Activated CD8-positive, alpha-beta memory T cell treated with anti-CD3 and anti-CD28 coated beads for 24 hours (primary cell): Measurements from ENCODE around the gene PROB1.
"Not testable (repeated sequence)": the region's sequence is repeated elsewhere in the genome, so short reads cannot be mapped to it uniquely, and the experiment has no call there.

Experiments
- DNase-seq: peaks from one replicate; pipeline ENCODE4 v3.0.0-alpha.2; 2020

Gene PROB1

DNA sequence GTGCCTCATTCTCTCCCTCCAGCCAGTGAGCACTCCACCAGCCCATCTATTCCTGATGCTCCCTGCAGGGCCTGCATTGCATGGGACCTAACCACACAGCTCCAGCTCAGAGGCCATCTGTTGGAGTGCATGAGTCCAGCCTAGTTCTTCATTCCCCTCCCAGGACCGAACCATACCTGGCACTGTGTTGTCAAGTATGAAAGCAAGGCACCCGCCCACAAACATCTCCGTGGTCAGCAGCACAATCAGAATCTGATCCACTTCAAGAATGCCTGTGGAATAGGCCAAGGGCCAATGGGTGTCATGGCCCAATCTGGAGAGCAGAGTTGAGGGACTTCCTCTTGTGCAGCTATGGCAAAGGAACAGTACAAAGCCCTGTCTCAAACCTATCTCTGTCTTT is 17.7 kb downstream of the PROB1 start:
- no peak for DNase-seq

- DNase-seq: no peak
Measured at GRCh38 chr5:139376364-139376763, 18.5 kb downstream of the PROB1 start.

DNA sequence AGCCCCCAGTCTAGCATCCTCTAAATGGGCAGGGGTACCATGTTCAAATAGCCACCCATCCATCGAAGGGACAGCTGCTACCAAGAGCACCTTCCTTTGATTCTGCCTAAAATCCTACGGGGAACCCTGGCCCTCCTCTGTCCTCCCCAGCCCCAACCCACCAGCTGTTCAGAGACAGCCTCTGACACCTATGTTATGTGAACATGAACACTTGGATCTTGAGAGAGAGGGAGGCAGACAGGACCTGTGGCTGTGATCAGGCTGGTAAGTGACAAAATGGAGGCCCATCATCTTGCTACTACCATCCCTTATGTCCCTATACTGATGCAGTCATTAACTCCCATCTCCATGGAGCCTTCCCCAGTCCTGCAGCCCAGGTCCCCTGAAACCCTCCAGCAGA is 20.0 kb downstream of the PROB1 start:
- no peak for DNase-seq

GRCh38 chr5:139371482-139372435 is 23.1 kb downstream of the PROB1 start:
- no peak for DNase-seq

DNA sequence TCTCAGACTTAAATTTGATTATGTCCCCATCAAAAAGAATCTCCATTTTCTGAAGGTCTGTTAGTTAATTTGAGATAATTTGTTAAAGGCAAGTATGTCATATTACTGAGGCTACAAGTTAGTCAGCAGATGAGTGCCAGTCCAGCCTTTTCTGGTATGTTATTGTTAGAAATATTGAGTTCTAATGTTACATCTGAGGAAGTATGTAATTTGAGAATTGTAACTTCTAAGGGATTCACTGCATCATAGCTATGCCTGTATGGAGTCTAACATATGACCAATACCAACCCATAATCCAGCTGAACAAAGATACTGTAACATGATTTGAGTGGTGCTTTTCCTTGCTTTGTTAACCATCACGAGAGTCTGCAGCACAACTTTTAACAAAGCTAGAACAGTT is 25.7 kb downstream of the PROB1 start:
- DNase-seq: no peak

- no peak for DNase-seq
Measured at GRCh38 chr5:139368613-139369012, 26.3 kb downstream of the PROB1 start.

DNA sequence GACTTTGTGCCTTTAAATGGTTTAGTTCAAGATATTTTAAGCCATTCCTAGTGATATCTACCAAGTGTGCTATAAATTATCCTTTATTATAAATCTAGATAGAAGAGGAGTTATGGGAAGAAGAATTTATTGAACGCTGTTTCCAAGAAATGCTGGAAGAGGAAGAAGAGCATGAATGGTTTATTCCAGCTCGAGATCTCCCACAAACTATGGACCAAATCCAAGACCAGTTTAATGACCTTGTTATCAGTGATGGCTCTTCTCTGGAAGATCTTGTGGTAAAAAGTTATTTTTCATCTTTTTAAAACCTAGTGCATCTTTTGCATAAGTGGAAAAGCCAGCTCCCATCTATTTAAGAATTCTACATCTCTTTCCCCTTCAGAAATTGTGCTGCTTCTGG is 30.4 kb downstream of the PROB1 start:
- DNase-seq: no peak

GRCh38 chr5:139363937-139364336 is 31.0 kb downstream of the PROB1 start:
- DNase-seq: no peak

- no peak for DNase-seq
Measured at GRCh38 chr5:139361835-139362429, 33.0 kb downstream of the PROB1 start.

- DNase-seq: no peak
Measured at GRCh38 chr5:139360384-139360783, 34.5 kb downstream of the PROB1 start.

DNA sequence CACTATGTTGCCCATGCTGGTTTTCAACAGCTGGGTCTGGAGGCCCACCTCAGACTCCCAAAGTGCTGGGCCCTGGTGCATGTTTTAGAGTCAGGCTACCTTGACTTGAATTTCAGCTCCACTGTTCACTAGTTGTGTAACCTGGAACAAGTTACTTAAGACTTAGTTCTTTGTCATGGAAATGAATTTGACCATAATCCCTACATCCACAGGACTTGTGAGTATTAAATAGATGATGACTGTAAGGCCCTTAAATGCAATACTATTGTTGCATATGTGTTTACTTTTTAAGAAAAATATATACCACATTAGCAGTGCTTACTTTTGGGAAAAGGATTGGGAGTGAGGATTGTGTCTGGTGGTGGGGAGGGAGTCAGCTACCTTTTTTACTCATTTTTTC is 36.8 kb downstream of the PROB1 start:
- DNase-seq: no peak

- DNase-seq: peak; percentile 42
Measured at GRCh38 chr5:139355900-139356299, 39.0 kb downstream of the PROB1 start.

- DNase-seq: no peak
Measured at GRCh38 chr5:139354186-139354585, 40.7 kb downstream of the PROB1 start.

GRCh38 chr5:139347863-139348262 is 47.0 kb downstream of the PROB1 start:
- DNase-seq: peak; percentile 37

GRCh38 chr5:139345442-139345841 is 49.5 kb downstream of the PROB1 start:
- DNase-seq: not testable (repeated sequence)

GRCh38 chr5:139344177-139344576 is 50.7 kb downstream of the PROB1 start:
- DNase-seq: no peak

DNA sequence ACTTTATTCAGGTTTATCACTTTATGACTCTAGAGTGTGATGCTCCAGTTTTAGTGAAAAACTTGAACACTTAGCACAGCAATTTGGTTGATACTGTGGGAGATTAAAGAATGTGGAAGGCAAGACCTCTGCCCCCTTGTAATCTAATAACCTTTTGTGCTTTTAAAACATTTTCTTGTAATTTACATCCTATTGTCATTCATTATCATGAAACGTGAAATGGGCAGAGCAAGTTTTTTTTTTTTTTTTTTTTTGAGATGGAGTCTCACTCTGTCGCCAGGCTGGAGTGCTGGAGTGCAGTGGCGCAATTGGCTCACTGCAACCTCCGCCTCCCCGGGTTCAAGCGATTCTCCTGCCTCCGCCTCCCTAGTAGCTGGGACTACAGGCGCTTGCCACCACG is 51.4 kb downstream of the PROB1 start:
- no peak for DNase-seq

DNA sequence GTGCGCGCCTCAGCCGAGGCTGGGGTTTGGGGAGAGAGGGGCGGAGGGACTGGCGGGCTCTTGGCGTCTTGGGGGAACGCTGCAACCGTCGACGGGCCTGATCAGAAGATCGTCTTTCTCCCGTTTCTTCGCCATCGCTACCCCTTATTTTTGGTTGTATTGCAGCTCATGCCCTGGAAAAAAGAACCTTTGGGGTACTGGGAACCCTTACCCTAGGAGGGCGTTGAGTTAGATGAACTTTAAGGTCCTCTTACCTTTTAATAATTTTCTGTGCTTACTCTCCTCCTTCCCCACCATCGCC is 52.5 kb downstream of the PROB1 start:
- DNase-seq: no peak

DNA sequence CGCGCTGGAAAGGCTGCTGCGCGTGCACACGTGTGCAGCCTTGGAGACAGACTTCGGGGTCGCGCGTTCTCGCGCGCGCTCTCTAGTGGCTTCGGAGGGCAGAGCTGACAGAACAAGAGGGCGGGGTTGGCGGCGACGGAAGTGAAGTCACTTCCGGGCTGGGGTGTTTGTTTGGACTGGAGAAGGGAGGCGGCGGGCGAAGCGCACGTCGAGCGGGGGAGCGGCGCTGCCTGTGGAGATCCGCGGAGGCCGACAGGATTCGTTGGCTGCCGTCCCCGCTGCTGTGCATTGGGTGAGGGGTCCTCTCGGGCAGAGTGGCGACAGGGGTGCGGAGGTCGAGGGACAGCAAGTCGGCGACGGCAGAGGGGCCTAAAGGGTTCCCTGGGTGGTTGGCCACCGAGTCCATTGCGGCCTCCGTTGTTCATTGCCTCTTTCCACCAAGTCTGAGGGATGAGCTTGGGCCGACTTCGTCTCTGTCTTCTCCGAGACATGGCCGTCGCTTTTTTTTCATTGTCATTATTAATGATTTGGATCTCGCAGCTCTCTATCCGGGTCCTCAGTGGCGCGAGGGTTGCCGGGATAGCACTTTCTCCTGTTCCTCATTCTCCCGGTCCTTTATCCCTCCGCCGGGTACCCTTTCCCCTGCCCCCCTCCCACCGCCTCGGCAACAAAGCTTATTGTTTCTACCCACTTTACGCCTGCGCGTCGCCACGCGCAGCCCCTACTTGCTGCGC is 53.0 kb downstream of the PROB1 start, which contains the start of gene PAIP2:
Gene PAIP2 (plus strand): TSS at position 166 of the 734 bp plus-strand sequence. CDS start 21,931 bp downstream, outside the sequence.
- peak; percentile 97 for DNase-seq

GRCh38 chr5:139341187-139341688 is 53.7 kb downstream of the PROB1 start:
- no peak for DNase-seq
